Fibroblast of skin of left quadriceps (primary cell): ENCODE data around the gene CDKN2AIP.

Source experiments
- DNase-seq, 2 experiments: peaks; one replicate each; pipeline ENCODE4 v3.0.0-alpha.2; 2013; ENCODE audit warnings: low read depth in 2 of 2

Gene CDKN2AIP, protein sequence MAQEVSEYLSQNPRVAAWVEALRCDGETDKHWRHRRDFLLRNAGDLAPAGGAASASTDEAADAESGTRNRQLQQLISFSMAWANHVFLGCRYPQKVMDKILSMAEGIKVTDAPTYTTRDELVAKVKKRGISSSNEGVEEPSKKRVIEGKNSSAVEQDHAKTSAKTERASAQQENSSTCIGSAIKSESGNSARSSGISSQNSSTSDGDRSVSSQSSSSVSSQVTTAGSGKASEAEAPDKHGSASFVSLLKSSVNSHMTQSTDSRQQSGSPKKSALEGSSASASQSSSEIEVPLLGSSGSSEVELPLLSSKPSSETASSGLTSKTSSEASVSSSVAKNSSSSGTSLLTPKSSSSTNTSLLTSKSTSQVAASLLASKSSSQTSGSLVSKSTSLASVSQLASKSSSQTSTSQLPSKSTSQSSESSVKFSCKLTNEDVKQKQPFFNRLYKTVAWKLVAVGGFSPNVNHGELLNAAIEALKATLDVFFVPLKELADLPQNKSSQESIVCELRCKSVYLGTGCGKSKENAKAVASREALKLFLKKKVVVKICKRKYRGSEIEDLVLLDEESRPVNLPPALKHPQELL

DNA sequence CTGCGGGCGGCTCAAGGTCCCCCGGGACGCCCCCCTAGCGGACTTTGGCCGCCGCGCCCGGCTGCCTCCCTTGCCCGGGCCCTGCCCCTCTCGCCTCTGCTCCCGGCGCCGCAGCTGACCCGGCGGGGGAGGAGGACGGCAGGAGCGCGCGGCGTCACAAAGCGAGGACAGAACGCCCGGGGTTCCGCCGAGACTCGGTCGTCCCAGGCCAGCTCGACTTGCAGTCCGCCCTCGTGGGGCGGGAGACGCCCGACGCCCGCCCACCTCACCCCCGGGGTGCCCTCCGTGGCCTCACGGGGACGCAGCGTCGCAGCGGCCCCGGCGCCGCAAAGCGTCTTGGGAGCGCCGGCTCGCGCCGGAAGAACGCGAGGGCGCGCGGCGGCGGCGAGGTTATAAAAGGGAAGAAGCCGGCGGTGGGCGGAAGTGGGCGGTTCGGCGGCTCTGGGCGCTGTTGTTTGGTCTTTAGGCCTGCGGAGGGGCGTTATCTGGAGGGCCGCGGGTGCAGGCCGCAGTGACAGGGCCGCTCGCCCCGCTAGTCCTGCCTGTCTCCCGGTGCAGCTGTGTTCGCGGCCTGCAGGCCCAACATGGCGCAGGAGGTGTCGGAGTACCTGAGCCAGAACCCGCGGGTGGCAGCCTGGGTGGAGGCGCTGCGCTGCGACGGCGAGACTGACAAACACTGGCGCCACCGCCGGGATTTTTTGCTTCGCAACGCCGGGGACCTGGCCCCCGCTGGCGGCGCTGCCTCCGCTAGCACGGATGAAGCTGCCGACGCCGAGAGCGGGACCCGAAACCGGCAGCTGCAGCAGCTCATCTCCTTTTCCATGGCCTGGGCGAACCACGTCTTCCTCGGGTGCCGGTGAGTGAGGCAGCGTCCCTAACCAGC lies at the start of gene CDKN2AIP:
Gene CDKN2AIP, plus strand, starts transcription at position 423 of the 883 bp plus-strand sequence. Its CDS starts 162 bp downstream, at position 585.
- peak; percentile 88 to 89 for DNase-seq

DNA sequence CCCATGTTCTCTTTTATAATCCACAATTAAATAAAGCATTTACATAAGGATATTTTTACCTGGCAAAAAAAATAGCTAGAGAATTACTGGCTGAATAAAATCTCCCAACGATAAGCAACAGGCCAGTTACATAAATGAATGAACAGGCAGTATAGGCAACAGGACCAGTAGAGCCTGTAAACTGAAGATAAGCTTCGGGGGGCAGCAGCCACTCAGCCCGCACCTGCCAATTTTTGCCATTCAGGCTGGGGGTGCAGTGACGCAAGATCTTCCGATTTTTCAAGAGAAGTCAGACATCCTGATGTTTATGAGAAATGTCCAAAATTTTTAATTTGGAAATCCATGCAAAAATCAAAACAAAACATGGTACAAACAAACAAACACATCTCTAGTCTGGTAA lies 49.0 kb upstream of the CDKN2AIP start:
- DNase-seq: no peak

DNA sequence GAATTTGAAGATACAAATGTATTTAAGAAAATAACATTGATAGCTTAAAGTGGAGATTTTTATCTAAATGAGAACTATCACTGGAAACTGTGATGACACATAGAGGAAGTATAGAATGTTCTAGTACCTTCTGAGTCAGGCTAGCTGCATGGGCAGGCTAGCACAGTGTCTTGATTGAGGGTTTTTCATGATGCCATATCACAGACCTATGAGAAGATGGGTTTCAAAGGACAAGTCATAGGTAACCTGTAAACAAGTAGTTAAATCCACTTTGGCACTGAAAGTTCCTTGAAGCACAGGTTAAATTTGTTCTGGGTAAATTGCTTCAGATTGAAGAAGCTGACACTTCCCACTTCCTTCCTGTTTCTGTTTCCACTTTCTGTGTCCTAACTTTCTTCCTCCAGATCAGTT lies 48.2 kb upstream of the CDKN2AIP start:
- no peak for DNase-seq

DNA sequence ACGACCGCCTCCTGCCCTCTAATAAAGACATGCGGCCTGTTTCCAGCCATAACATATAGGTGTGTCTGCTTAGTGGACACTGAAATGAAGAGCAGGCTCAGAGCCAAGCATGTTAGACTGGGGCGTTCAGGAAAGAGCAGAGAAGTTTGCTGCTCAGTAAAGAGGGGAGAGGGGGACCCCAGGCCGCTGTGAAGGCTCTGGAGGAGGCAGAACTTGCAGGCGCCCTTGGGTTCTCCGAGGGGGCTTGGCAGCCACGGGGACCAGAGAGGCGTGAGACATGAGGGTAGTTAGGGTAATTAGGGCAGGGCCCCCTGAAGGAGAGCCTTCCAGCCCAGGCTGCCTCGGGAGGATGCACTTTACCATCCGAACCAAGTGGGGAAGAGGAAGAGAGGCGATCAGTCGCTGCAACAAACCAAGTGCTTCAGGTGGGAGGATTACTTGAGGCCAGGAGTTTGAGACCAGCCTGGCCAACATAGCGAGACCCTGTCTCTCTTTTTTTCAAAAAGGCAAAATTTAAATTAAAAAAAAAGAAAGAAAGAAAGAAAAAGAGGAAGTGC lies 46.6 kb upstream of the CDKN2AIP start:
- no peak for DNase-seq

DNA sequence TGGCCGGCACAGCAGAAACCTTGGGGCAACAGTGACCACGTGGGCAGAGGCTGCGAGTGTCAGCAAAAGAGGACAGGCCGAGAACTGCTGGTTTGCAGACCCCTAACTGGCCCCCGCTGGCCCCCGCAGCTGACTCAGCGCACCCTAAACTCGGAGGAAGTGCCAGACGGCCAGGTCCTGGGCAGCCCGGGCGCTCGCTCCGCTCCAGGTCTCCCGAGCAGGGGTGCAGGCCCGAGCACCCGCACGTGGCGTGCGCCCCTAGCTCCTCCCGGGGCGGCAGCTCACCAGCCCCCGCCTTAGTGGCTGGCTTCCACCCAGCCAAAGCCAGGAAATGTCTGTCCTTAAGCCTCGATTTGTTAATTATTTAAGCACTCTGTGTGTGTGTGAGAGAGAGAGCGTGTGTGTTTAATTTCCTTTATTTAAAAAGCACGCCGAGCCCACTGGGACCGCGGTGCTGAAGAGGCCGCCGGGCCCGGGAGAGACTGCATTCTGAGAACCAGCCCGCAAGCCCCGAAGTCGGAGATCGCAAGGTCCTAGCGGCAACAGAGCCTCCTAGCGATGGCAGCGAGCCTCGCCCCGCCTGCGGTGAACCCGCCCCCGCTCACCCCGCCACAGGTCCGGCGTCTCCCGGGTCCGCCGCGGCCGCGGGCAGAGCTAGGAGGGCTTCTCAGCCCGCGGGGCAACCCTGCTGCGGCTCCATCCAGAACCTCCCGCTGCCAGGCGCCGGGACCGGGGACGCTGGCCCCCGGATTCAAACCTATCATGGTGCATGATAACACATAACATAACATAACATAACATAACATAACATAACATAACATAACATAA lies 45.9 kb upstream of the CDKN2AIP start:
- DNase-seq: peak; percentile 45 to 53

DNA sequence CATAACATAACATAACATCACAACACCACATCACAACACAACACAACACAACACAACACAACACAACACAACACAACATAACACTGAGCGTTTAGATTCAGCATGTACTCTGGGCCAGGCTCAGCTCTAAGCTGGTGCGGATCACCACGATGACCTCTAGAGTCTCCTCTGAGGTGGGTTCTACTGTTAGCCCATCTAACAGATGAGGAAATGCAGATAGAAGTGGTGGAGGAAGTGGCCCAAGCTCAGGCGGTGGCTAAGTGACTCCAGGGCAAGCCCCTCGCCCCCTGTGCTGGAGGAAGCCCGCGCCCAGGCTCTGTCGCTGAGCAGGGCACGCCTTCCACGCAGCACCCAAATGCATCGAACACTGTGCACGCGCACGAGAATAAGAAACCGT lies 45.3 kb upstream of the CDKN2AIP start:
- DNase-seq: no peak

DNA sequence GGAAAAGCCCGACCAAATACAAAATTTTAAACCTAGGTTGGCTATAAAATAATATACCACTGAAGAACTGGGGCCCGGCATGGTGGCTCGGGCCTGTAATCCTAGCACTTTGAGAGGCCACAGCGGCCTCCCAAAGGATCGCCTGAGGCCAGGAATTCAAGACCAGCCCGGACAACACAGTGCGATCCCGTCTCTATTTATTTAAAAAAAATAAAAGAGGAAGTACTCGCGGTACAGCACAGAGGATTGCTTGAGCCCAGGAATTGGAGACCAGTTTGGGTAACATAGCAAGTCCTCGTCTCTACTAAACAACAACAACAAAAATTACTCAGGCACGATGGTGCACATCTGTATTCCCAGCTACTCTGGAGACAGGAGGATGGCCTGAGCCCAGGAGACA lies 44.8 kb upstream of the CDKN2AIP start:
- DNase-seq: no peak

DNA sequence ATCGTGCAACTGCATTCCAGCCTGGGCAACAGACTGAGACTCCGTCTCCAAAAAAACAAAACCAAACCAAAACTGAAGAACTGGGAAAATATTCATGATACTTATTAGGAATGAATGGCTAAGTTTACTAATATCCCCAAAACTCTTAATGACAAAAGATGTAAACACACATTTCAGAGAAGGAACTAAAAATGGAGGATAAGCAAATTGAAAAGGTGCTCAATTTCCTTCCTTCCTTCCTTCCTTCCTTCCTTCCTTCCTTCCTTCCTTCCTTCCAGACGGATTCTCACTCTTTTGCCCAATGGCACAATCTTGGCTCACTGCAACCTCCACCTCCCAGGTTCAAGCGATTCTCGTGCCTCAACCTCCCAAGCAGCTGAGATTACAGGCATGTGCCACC lies 44.4 kb upstream of the CDKN2AIP start:
- no peak for DNase-seq

DNA sequence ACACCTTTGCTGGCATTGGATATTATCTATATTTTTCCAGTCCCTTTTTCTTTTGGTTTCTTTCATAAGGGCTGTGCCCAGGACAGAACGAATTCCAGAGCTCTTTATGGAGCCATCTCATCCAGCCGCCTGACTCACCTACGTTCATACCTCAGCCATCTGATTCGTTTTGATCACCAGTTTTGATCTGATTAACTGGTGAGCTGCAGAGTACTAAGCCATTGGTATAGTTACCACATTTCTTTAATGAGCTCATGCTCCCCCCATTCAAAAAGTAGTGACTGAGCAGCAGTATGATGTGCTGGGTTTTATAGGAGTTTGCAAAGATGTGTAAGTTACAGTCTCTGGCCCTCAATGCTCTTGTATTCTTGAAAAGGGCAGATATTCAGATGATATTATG lies 43.0 kb upstream of the CDKN2AIP start:
- DNase-seq: no peak

DNA sequence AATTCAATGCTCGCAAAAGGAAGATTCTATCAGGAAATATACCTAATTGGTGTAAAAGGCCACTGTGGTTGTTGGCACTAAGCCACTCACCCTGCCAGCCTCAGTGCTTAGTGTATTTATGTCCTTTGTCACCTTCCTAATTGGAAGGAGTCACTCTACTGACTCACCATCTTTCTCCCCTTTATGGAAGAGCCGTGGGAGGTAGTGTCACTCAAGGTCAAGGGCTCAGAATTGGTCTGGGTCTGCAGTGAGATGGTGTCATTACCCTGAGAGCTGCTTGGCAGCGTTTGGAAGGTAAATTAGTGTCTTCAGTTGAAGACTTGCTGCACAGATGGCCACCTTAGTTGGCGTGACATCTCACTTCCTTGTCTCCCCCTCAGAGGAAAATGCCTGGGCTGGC lies 41.7 kb upstream of the CDKN2AIP start:
- no peak for DNase-seq

DNA sequence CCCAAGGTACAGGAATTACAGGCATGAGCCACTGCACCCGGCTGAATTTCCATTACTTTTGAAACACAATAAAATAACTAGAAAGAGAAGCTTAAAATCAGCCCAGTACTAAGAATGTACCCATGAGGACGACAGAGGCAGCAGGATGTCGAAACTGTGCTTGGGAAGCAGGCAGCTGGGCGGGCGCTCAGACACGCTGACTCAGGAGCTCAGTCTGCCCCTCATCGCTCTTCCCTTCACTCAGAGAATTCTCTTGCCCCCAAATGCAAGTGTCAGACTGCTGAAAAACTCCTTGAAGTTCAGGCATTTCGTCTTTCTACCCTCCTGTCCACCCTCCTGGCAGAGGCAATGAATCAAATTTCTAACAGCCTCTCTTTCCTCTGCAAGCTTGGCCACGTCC lies 41.0 kb upstream of the CDKN2AIP start:
- DNase-seq: no peak

DNA sequence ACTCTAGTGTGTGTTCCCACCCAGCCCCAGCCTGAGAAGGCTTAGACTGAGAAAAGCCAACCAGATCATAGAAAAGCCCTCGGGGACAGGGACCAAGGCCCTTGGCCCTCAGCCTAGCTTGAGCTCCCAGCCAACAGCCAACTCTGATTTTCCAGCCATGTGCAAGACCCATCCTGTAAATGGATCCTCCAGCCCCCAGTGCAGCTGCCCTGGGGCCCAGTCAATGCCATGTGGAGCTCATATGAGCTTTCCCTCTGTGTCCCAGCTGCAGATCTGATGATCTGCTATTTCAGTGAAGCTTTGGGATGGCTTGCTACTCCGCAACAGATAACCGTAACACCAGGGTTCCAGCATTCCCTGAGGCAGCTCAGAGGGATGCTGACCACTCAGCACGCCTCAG lies 40.5 kb upstream of the CDKN2AIP start:
- no peak for DNase-seq

DNA sequence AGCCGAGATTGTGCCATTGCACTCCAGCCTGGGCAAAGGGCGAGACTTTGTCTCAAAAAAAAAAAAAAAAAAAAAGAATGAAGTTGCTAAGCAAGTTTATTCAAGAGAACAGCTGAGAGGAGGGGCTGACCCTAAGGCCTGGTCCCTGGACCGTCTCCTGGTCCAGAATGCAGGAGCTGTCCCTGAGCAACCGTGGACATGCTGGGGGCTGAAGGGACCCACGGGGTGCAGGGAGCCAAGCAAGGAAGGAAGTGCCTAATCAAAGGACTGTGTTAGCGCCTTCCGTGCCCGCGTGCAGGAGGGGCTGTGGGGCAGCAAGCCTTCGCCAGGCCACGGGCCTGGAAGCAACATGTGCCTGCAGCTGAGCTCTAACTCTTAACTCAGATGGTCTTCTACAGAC lies 39.1 kb upstream of the CDKN2AIP start:
- DNase-seq: no peak

DNA sequence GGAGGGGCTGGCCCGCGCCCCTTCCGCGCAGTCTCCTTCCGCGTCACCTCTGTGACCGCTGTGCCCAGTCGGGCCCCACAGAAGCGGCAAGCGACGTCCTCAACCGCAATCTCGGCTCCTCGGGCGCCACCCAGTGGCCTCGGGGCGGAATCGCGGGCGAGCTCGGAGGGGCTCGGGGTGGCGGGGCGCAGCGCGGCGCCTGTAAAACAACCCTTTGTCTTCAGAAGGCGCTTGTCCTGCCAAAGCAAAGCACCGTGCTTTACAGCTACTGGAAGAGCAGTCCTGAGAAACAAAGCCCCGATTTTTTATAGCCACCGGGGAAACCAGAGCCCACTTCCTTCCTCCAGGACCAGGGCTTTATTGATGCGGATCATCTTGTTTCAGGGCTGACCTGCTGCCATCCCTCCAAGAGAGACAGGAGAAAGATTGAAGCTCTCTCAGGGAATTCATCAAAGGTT lies 37.3 kb upstream of the CDKN2AIP start:
- peak; percentile 62 to 63 for DNase-seq

DNA sequence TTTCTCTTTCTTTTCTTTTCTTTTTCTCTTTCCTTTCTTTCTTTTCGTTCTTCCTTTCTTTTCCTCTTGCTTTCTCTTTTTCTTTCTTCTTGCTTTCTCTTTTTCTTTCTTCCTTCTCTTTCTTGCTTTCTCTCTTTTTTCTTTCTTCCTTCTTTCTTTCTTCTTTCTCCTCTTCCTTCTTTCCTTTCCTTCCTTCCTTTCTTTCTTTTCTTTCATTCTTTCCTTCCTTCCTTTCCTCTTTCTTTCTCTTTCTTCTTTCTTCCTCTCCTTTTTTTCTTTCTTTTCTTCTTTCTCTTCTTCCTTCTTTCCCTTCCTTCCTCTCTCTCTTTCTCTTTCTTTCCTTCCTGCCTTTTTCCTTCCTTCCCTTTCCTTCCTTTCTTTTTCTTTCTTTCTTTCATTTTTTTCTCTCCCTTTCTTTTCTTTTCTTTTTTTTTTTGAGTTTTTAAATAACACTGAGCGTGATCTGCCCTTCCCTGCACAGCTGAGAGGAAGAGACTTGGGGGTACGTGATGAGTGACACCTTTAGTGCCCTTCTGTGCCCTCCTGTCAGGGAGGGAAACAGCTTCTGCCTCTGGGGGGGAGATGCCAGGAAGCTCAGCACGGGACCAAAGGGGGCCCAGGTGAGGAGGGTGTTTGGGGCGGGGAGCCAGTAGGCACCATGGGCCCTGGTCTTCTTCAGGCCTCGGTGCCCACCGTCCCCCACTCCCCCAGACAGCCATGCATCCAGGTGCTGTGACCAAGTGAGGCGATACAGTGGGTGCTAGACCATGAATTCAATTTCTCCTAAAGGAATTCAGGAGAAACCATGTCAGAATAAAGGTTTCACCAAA lies 36.6 kb upstream of the CDKN2AIP start:
- no peak for DNase-seq

DNA sequence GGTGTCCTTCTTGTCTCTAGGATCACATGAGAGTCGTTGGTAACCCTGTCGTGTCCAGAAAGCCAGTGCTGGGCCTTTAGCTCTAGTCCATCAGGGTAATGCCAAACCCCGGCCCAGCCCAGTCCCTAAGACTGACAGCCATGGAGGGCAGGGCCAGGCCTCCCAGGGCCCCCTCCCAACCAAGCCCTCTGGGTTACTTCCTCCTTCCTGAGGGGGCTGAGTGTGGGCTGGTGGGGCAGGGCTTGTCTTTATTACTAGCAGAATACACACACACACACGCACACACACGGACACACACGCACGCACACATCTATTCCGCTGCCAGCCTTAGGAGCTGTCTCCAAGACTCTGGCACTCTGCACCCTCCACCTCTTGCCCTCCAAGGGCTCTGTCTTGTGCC lies 35.6 kb upstream of the CDKN2AIP start:
- no peak for DNase-seq

DNA sequence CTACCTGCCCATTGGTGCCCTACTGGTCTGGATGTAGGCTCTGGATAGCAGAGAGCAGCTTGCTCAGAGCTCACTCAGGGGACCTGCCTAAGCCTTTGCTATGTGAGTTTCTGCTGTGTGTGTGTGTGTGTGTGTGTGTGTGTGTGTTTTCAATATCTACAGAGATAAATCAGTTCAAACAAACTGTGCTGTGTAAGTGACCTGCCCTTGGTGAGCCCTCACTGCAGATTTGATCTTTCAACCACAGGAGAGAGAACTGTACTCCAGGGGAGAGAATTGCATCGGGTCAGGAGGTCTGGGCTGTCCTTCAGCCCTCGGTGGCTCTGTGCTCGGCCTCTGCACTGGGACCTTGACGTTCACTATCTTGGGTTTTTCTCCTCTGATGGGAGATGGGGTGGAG lies 35.0 kb upstream of the CDKN2AIP start:
- no peak for DNase-seq

DNA sequence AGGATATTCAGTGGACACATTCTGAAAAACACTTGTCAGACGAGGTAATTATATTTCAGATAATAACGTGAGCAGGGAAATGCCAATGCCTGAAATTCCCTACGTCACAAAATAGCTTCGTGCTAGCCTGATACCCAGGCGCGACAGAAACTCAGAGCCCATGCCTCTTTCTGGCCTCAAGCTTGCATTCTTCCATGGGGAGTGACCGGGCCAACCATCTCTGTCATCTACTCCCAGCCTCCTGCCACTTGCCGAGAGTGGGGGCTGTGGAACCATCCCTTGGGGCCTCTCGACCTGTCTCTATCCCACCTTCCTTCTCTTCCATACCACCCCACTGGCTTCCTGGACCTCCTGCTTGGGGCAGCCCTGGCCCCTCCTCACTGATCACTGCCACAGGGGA lies 34.5 kb upstream of the CDKN2AIP start:
- DNase-seq: no peak

DNA sequence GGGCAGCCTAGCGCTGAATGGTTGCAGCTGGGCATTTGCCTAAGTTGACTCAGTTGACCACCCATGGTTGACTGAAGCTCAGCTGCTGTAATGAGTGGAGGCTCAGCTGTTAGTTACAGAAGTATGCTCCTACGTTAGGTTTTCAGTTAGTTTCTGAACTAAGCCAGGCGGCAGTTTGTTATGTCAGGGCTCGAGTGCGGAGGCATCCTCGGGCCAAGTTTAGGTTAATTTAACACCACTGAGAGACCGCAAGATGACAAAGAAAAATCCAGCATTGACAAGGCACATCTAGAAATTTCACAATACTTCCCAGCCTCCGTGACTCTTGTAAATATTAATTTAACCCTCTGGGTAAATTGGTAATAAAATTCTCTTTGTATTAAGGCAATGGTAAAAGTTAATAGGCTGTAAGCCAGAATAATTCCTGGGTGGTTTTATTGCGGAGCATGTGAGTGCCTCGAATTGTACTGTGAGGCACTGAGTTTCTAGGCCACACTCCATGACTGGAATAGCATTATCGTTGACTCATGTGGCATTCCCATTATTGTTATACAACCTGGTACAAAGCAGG lies 33.1 kb upstream of the CDKN2AIP start:
- no peak for DNase-seq

DNA sequence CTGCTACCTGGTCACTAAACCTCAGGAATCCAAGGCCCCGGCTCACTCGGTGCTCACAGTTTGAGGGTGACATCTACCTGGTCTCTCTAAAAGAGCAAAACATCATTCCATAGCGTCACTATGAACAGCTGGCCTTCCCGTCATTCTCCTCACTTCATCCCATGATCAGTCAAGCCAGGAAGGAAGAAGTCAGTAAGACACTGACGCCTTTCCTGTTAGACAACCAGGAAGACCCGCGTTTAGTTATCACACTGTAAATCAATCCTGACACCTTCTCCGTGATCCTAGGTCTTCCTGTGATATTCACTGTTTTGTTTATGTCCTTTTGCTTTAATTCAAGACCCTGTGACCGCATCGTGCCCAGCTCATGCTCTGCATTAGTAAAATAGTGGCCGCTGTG lies 31.6 kb upstream of the CDKN2AIP start:
- no peak for DNase-seq
